CD4-positive, CD25-positive, alpha-beta regulatory T cell (primary cell): Measurements from ENCODE around the gene GJD4. TPM values are rescaled to one million over a fixed set of nuclear protein-coding genes. Genes with fewer than 3 reads are reported as not detected.

Experiments
- ATAC-seq, 2 donors: fragments of 150-1000 bp; cut with Tn5 transposase; one replicate each; pipeline ENCODE4 v1.10.0; 2021; ENCODE audit warnings: low read depth in 2 of 2, moderate number of reproducible peaks in 2 of 2, moderate library complexity in 1 of 2
- DNase-seq, 3 donors: peaks; one replicate each; pipeline versions ENCODE4 v3.0.0 to v3.0.0-alpha.2; 2012 to 2022; ENCODE audit warnings: mixed read lengths in 1 of 3
- H3K27ac ChIP-seq: one replicate; pipeline ENCODE4 v1.7.0; 2013; ENCODE audit warnings: mild to moderate bottlenecking, low read length; ENCODE audit not compliant: insufficient read depth, poor library complexity, severe bottlenecking
- H3K27me3 ChIP-seq: one replicate; pipeline ENCODE4 v1.7.0; 2013; ENCODE audit warnings: low read length; ENCODE audit not compliant: control insufficient read depth, insufficient read depth
- H3K36me3 ChIP-seq: one replicate; pipeline ENCODE4 v1.7.0; 2013; ENCODE audit warnings: mild to moderate bottlenecking, low read length, moderate library complexity; ENCODE audit not compliant: control insufficient read depth, insufficient read depth
- H3K4me1 ChIP-seq: 2 replicates; pipeline ENCODE4 v1.7.0; 2013; ENCODE audit warnings: mild to moderate bottlenecking, low read length; ENCODE audit not compliant: insufficient read depth, control insufficient read depth, poor library complexity, severe bottlenecking
- H3K4me3 ChIP-seq: one replicate; pipeline ENCODE4 v1.7.0; 2013; ENCODE audit warnings: low read depth, mild to moderate bottlenecking, low read length, moderate library complexity
- H3K9me3 ChIP-seq, 2 experiments: 1 replicate in 1 of 2; 2 replicates in 1 of 2; pipeline ENCODE4 v1.7.0; 2013; ENCODE audit warnings: low read length in 2 of 2, mild to moderate bottlenecking in 1 of 2, moderate library complexity in 1 of 2; ENCODE audit not compliant: control insufficient read depth in 2 of 2
- H3K27ac Mint-ChIP-seq, 3 donors: one replicate each; pipeline ENCODE4 v1.8.0; 2020 to 2022; ENCODE audit warnings: mild to moderate bottlenecking in 3 of 3, mixed read lengths in 3 of 3, moderate library complexity in 2 of 3
- H3K27me3 Mint-ChIP-seq: one replicate; pipeline ENCODE4 v1.8.0; 2022; ENCODE audit warnings: mild to moderate bottlenecking, mixed read lengths
- H3K36me3 Mint-ChIP-seq: one replicate; pipeline ENCODE4 v1.8.0; 2020; ENCODE audit warnings: mixed read lengths
- H3K4me1 Mint-ChIP-seq, 4 donors: one replicate each; pipeline ENCODE4 v1.8.0; 2020 to 2022; ENCODE audit warnings: mixed read lengths in 4 of 4, mild to moderate bottlenecking in 1 of 4
- H3K4me3 Mint-ChIP-seq, 4 donors: one replicate each; pipeline ENCODE4 v1.8.0; 2020 to 2022; ENCODE audit warnings: mild to moderate bottlenecking in 4 of 4, mixed read lengths in 4 of 4, moderate library complexity in 3 of 4
- H3K9me3 Mint-ChIP-seq, 7 donors: one replicate each; pipeline ENCODE4 v1.8.0; 2020 to 2022; ENCODE audit warnings: mixed read lengths in 7 of 7, mild to moderate bottlenecking in 3 of 7, moderate library complexity in 2 of 7
- polyA plus RNA-seq, 4 donors: library from polyadenylated mRNA; unstranded; fragments of 300-500 nt; fragmentation: Illumina TruSeq; gene quantifications; one replicate each; pipeline ENCODE4 v1.2.3, GENCODE V29; 2021
- total RNA-seq: library from RNA; stranded (reverse); gene quantifications from one replicate; pipeline ENCODE4 v1.2.3, GENCODE V29; 2022

Gene GJD4
- total and polyA plus RNA-seq, 5 donors from 2014 or later: not detected

DNA sequence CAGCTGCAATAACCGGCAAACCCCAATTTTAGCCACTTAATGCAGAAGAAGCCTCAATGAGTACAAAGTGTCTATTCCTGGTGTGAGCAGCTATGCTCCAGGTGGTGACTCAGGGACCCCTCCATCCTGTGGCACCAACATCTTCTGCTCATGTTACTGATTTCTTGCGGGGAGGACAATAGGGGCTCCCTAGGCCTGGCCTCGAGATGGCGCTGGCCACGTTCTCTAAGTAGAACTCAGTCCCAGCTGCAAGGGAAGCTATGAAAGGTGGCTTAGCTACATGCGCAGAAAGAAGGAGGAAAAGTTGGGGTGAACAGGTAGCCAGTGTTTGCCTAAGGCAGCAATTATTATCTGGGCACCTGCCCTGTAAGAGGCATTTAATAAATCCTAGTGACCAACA lies 6.6 kb downstream of the GJD4 start:
- H3K27ac ChIP-seq: no peak overlapping the region
- no peaks in the 10 kb centered on the region for H3K9me3 ChIP-seq
- DNase-seq (no peak), ATAC-seq (no peak)
- no peak overlapping the region for H3K4me3 ChIP-seq
- Mint-ChIP-seq H3K27ac (no peak overlapping the region), H3K27me3 (peaks cover 25% of the 10 kb centered on the region), H3K36me3 (no peaks in the 10 kb centered on the region), H3K4me1 (peaks cover 0 to 5% (median 5%) of the 10 kb centered on the region in 4 donors), H3K4me3 (no peak overlapping the region), H3K9me3 (peaks cover 0 to 3% (median 0%) of the 10 kb centered on the region in 7 donors)
- peaks cover 4% of the 10 kb centered on the region for H3K27me3 ChIP-seq
- no peaks in the 10 kb centered on the region for H3K36me3 ChIP-seq
- H3K4me1 ChIP-seq: peaks cover 10% of the 10 kb centered on the region

GRCh38 chr10:35612385-35613106 lies 7.4 kb downstream of the GJD4 start:
- no peaks in the 10 kb centered on the region for H3K36me3 ChIP-seq
- Mint-ChIP-seq H3K9me3 (peaks cover 0 to 3% (median 0%) of the 10 kb centered on the region in 7 donors), H3K27me3 (peaks cover 17% of the 10 kb centered on the region), H3K27ac (no peak overlapping the region), H3K4me3 (no peak overlapping the region), H3K36me3 (no peaks in the 10 kb centered on the region), H3K4me1 (peaks cover 0 to under 1% (median under 1%) of the 10 kb centered on the region in 4 donors)
- no peak for ATAC-seq
- H3K27ac ChIP-seq: no peak overlapping the region
- H3K4me1 ChIP-seq: peaks cover 9% of the 10 kb centered on the region
- DNase-seq: no peak
- no peaks in the 10 kb centered on the region for H3K9me3 ChIP-seq
- no peak overlapping the region for H3K4me3 ChIP-seq
- H3K27me3 ChIP-seq: no peaks in the 10 kb centered on the region

GRCh38 chr10:35613107-35613440 lies 7.9 kb downstream of the GJD4 start:
- ATAC-seq (no peak), DNase-seq (no peak)
- peaks cover 0 to 3% (median 0%) of the 10 kb centered on the region in 7 donors for H3K9me3 Mint-ChIP-seq
- no peaks in the 10 kb centered on the region for H3K27me3 ChIP-seq
- H3K4me1 ChIP-seq: peaks cover 3% of the 10 kb centered on the region
- no peak overlapping the region for H3K4me3 Mint-ChIP-seq
- H3K27me3 Mint-ChIP-seq: peaks cover 16% of the 10 kb centered on the region
- H3K27ac ChIP-seq: no peak overlapping the region
- no peaks in the 10 kb centered on the region for H3K36me3 ChIP-seq
- H3K4me1 Mint-ChIP-seq: no peaks in the 10 kb centered on the region
- no peak overlapping the region for H3K4me3 ChIP-seq
- no peaks in the 10 kb centered on the region for H3K36me3 Mint-ChIP-seq
- H3K9me3 ChIP-seq: no peaks in the 10 kb centered on the region
- no peak overlapping the region for H3K27ac Mint-ChIP-seq

DNA sequence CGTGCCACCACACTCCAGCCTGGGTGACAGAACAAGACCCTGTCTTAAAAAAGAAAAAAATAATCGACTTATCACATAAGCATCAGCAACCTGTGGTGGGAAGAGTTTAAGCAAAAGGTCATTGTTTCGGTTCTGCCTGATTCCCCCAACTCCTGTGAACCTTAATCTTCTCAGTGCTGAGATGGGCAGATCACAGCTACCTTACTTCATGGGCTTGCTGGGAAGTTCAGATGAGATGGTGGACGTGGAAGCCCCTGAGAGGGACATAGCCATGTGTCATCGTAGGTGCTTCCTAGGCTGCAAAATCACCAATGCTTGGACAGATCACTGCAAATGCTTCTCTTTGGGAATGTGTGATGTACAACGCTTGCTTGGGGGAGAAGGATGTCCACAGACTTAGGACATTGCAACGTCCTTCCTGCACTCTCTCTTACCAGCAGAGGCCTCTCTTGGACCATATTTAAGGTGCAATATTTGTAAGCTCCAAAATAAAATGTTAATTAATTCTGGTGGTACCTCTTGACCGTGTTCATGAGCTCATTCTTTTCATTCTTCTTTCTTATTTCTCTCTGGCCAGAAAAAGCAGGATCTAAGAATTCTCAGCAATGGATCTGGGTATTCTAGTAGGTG lies 8.6 kb downstream of the GJD4 start:
- no peaks in the 10 kb centered on the region for H3K36me3 Mint-ChIP-seq
- Histone ChIP-seq H3K9me3 (no peaks in the 10 kb centered on the region), H3K36me3 (no peaks in the 10 kb centered on the region), H3K27me3 (no peaks in the 10 kb centered on the region), H3K27ac (no peak overlapping the region), H3K4me1 (no peaks in the 10 kb centered on the region), H3K4me3 (no peak overlapping the region)
- no peak overlapping the region for H3K27ac Mint-ChIP-seq
- ATAC-seq: no peak
- peaks cover 0 to 3% (median 0%) of the 10 kb centered on the region in 7 donors for H3K9me3 Mint-ChIP-seq
- H3K4me1 Mint-ChIP-seq: no peaks in the 10 kb centered on the region
- H3K27me3 Mint-ChIP-seq: peaks cover 16% of the 10 kb centered on the region
- no peak for DNase-seq
- no peak overlapping the region for H3K4me3 Mint-ChIP-seq

DNA sequence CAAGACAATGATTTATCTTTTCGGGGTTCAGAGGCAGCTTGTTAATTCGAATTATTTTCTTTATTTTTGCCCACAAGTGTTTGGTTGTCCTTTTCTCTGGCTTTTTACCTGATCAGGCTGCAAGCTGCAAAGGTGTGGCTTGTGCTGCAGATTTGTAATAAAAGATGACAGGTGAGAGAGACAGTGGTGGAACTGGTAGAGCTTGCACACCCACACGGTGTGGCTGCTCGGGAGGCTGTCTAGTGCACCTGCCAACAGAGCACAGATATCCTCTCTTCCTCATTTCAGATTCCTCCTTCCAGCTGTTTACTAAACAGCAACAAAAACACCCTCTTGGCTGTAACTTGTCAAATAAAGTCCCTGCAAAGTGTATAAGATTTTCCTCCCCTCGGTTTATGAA lies 9.2 kb downstream of the GJD4 start:
- Mint-ChIP-seq H3K36me3 (no peaks in the 10 kb centered on the region), H3K4me1 (no peaks in the 10 kb centered on the region), H3K9me3 (peaks cover 0 to 5% (median under 1%) of the 10 kb centered on the region in 7 donors), H3K4me3 (no peak overlapping the region), H3K27ac (no peak overlapping the region), H3K27me3 (peaks cover 22% of the 10 kb centered on the region)
- DNase-seq (no peak), ATAC-seq (no peak)
- Histone ChIP-seq H3K4me3 (no peak overlapping the region), H3K27me3 (no peaks in the 10 kb centered on the region), H3K4me1 (no peaks in the 10 kb centered on the region), H3K27ac (no peak overlapping the region), H3K9me3 (no peaks in the 10 kb centered on the region), H3K36me3 (no peaks in the 10 kb centered on the region)

DNA sequence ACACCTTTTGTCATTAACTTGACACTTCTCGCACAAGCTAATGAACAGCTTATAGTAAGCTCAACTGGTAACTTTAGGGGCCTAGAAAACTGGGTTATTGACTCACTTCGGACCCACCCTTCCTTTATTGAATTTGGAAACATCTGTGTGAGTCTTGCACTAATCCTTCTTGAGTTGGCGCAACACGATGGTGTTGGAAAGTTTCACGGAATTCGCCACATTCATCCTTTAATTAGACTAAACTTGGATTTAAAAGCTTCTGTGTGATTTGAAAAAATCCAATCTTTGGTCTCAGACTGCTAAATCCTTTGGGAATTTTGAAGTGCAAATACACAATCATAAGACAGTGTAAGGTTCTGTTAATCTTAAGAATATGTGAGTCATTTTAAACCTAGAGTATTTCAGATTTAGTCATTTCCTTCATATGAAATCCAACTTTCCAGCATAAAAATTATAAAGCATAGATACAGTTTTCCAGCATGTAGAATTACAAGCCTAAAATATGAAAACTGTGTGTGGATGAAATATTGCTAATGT lies 21.9 kb downstream of the GJD4 start:
- no peak for DNase-seq
- H3K9me3 Mint-ChIP-seq: peaks cover 0 to 5% (median 0%) of the 10 kb centered on the region in 7 donors
- no peak overlapping the region for H3K4me3 ChIP-seq
- H3K27me3 ChIP-seq: no peaks in the 10 kb centered on the region
- no peak overlapping the region for H3K27ac ChIP-seq
- H3K36me3 ChIP-seq: no peaks in the 10 kb centered on the region
- no peak for ATAC-seq
- no peaks in the 10 kb centered on the region for H3K4me1 Mint-ChIP-seq
- no peak overlapping the region for H3K27ac Mint-ChIP-seq
- no peaks in the 10 kb centered on the region for H3K4me1 ChIP-seq
- H3K36me3 Mint-ChIP-seq: no peaks in the 10 kb centered on the region
- H3K9me3 ChIP-seq: no peaks in the 10 kb centered on the region
- H3K4me3 Mint-ChIP-seq: no peak overlapping the region
- peaks cover 12% of the 10 kb centered on the region for H3K27me3 Mint-ChIP-seq

DNA sequence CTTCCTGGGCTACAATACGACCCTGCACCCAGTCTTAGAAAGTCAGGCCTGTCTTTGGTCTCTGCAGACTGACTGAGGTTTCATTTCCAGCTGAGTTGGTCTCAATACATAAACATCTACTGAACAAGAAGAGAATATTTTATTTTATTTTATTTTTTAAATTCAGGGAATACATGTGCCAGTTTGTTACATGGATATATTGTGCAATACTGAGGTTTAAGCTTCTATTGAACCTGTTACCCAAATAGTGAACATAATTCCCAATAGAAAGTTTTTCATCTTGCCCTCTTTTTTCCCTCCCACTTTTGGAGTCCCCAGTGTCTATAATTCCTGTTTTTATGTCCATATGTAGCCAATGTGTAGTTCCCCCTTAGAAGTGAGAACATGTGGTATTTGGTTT lies 26.3 kb downstream of the GJD4 start:
- Mint-ChIP-seq H3K36me3 (no peaks in the 10 kb centered on the region), H3K27me3 (peaks cover 20% of the 10 kb centered on the region), H3K4me3 (no peak overlapping the region), H3K9me3 (peaks cover 0 to 3% (median 0%) of the 10 kb centered on the region in 7 donors), H3K4me1 (peaks cover 0 to 6% (median 0%) of the 10 kb centered on the region in 4 donors), H3K27ac (no peak overlapping the region)
- Histone ChIP-seq H3K4me1 (no peaks in the 10 kb centered on the region), H3K27ac (no peak overlapping the region), H3K27me3 (peaks cover 4% of the 10 kb centered on the region), H3K36me3 (no peaks in the 10 kb centered on the region), H3K9me3 (no peaks in the 10 kb centered on the region), H3K4me3 (no peak overlapping the region)
- no peak for ATAC-seq
- no peak for DNase-seq
